LNCaP clone FGC (cell line): ENCODE data around the gene PPIG.
"Not testable (repeated sequence)": the region's sequence is repeated elsewhere in the genome, so short reads cannot be mapped to it uniquely, and the experiment has no call there.

Source experiments
- DNase-seq: peaks from one replicate; pipeline ENCODE4 v3.0.0-alpha.2; 2011; ENCODE audit warnings: low read depth
- H3K4me3 ChIP-seq: 2 replicates; pipeline ENCODE4 v1.5.1; 2011; ENCODE audit warnings: mild to moderate bottlenecking, low read depth, low read length, control low read depth
- CTCF ChIP-seq: IDR thresholded peaks from 2 replicates; pipeline ENCODE4 v1.5.1; 2012; ENCODE audit warnings: mild to moderate bottlenecking; ENCODE audit not compliant: control insufficient read depth, insufficient read depth; ENCODE audit errors: extremely low read depth

Gene PPIG

GRCh38 chr2:169573974-169574299 is 10.2 kb upstream of the PPIG start:
- peak overlapping the region; percentile 86 for H3K4me3 ChIP-seq
- DNase-seq: no peak
- no peak for TF ChIP-seq CTCF

- not testable (repeated sequence) for DNase-seq
Measured at GRCh38 chr2:169574539-169574938, 9.6 kb upstream of the PPIG start.

GRCh38 chr2:169575264-169575663 is 8.9 kb upstream of the PPIG start:
- not testable (repeated sequence) for H3K4me3 ChIP-seq, DNase-seq

More at GRCh38 chr2:169574539-169574938, 9.6 kb upstream of the PPIG start:
- not testable (repeated sequence) for H3K4me3 ChIP-seq

- no peak for DNase-seq
- no peak for TF ChIP-seq CTCF
- no peak overlapping the region for H3K4me3 ChIP-seq
Measured at GRCh38 chr2:169579044-169579443, 5.1 kb upstream of the PPIG start.

- DNase-seq, H3K4me3 ChIP-seq: not testable (repeated sequence)
Measured at GRCh38 chr2:169582552-169583266, 1.4 kb upstream of the PPIG start.

GRCh38 chr2:169583518-169583917 is 633 bp upstream of the PPIG start:
- H3K4me3 ChIP-seq: no peak overlapping the region
- no peak for TF ChIP-seq CTCF

GRCh38 chr2:169585673-169586072 is 1.5 kb downstream of the PPIG start:
- H3K4me3 ChIP-seq: peak overlapping the region; percentile 97
- no peak for TF ChIP-seq CTCF
- no peak for DNase-seq

More at GRCh38 chr2:169583518-169583917, 633 bp upstream of the PPIG start:
- DNase-seq: no peak

GRCh38 chr2:169590804-169591203 is 6.7 kb downstream of the PPIG start:
- DNase-seq: no peak
- TF ChIP-seq CTCF: no peak
- H3K4me3 ChIP-seq: no peak overlapping the region

GRCh38 chr2:169596546-169596945 is 12.4 kb downstream of the PPIG start:
- H3K4me3 ChIP-seq, DNase-seq: not testable (repeated sequence)
